ENCODE data around the gene TACR1.

GRCh38 chr2:75002007-75002406 is 197.3 kb downstream of the TACR1 start:
- TF ChIP-seq ZNF292 (tag by site-specific recombination; IDR thresholded peaks at IDR 0.05; ENCODE audit: borderline replicate concordance, low read depth), result no peak
- TF ChIP-seq ZNF600 (tag by site-specific recombination; IDR thresholded peaks at IDR 0.05), result no peak
- TF ChIP-seq ZNF580 (tag by site-specific recombination; IDR thresholded peaks at IDR 0.05), result no peak
- TF ChIP-seq ZNF146 (tag by site-specific recombination; IDR thresholded peaks at IDR 0.05), result no peak
- TF ChIP-seq CTCF (tag by site-specific recombination; IDR thresholded peaks at IDR 0.05), result no peak

Measured in HEK293 (cell line).